T-helper 2 cell treated with Interferon-gamma antibody and Interleukin-4, amounts not matched to agents 5 μg/mL and 100 μg/mL, for 36 hours (primary cell): ENCODE measurements around the gene BRD1.

ENCODE experiments used
- DNase-seq: peaks from one replicate; pipeline ENCODE4 v3.0.0; 2021; ENCODE audit warnings: low spot score
- H3K27ac Mint-ChIP-seq: one replicate; pipeline ENCODE4 v1.8.0; 2021; ENCODE audit warnings: mild to moderate bottlenecking, mixed read lengths
- H3K27me3 Mint-ChIP-seq: one replicate; pipeline ENCODE4 v1.8.0; 2021; ENCODE audit warnings: low read depth, mixed read lengths
- H3K36me3 Mint-ChIP-seq: one replicate; pipeline ENCODE4 v1.8.0; 2021; ENCODE audit warnings: low read depth, mixed read lengths
- H3K4me1 Mint-ChIP-seq: one replicate; pipeline ENCODE4 v1.8.0; 2021; ENCODE audit warnings: low read depth, mixed read lengths
- H3K4me3 Mint-ChIP-seq: one replicate; pipeline ENCODE4 v1.8.0; 2022; ENCODE audit warnings: mild to moderate bottlenecking, moderate library complexity, mixed read lengths
- H3K9me3 Mint-ChIP-seq: one replicate; pipeline ENCODE4 v1.8.0; 2021; ENCODE audit warnings: mixed read lengths

The BRD1 gene

GRCh38 chr22:49751318-49751965, 76.2 kb downstream of the BRD1 start:
- no peak for DNase-seq
- peaks cover 5% of the 10 kb centered on the region for H3K27me3 Mint-ChIP-seq
- H3K4me3 Mint-ChIP-seq, result no peak overlapping the region
- no peaks in the 10 kb centered on the region for H3K36me3 Mint-ChIP-seq
- H3K27ac Mint-ChIP-seq, result no peak overlapping the region
- peaks cover 17% of the 10 kb centered on the region for H3K9me3 Mint-ChIP-seq
- no peaks in the 10 kb centered on the region for H3K4me1 Mint-ChIP-seq

- Mint-ChIP-seq H3K4me1 (no peaks in the 10 kb centered on the region), H3K27me3 (peaks cover 9% of the 10 kb centered on the region), H3K36me3 (no peaks in the 10 kb centered on the region), H3K4me3 (no peak overlapping the region), H3K27ac (no peak overlapping the region), H3K9me3 (peaks cover 31% of the 10 kb centered on the region)
- no peak for DNase-seq
Observed at GRCh38 chr22:49749885-49750510, 77.7 kb downstream of the BRD1 start.

- H3K4me3 Mint-ChIP-seq, result no peak overlapping the region
- H3K27ac Mint-ChIP-seq, result no peak overlapping the region
- H3K9me3 Mint-ChIP-seq, result peaks cover 36% of the 10 kb centered on the region
- DNase-seq, result no peak
- H3K27me3 Mint-ChIP-seq, result peaks cover 9% of the 10 kb centered on the region
- no peaks in the 10 kb centered on the region for H3K36me3 Mint-ChIP-seq
- no peaks in the 10 kb centered on the region for H3K4me1 Mint-ChIP-seq
Observed at GRCh38 chr22:49749227-49749626, 78.4 kb downstream of the BRD1 start.

GRCh38 chr22:49748514-49748913, 79.2 kb downstream of the BRD1 start:
- H3K9me3 Mint-ChIP-seq, result peaks cover 43% of the 10 kb centered on the region
- no peaks in the 10 kb centered on the region for H3K36me3 Mint-ChIP-seq
- H3K27me3 Mint-ChIP-seq, result peaks cover 9% of the 10 kb centered on the region
- no peaks in the 10 kb centered on the region for H3K4me1 Mint-ChIP-seq
- H3K4me3 Mint-ChIP-seq, result no peak overlapping the region
- H3K27ac Mint-ChIP-seq, result no peak overlapping the region
- DNase-seq, result no peak

GRCh38 chr22:49747716-49748115, 80.0 kb downstream of the BRD1 start:
- Mint-ChIP-seq H3K9me3 (peaks cover 44% of the 10 kb centered on the region), H3K4me1 (no peaks in the 10 kb centered on the region), H3K27me3 (peaks cover 9% of the 10 kb centered on the region), H3K27ac (no peak overlapping the region), H3K36me3 (no peaks in the 10 kb centered on the region), H3K4me3 (no peak overlapping the region)
- DNase-seq, result no peak

GRCh38 chr22:49747130-49747529, 80.5 kb downstream of the BRD1 start:
- Mint-ChIP-seq H3K27me3 (peaks cover 9% of the 10 kb centered on the region), H3K27ac (no peak overlapping the region), H3K4me1 (no peaks in the 10 kb centered on the region), H3K9me3 (peaks cover 44% of the 10 kb centered on the region), H3K4me3 (no peak overlapping the region), H3K36me3 (no peaks in the 10 kb centered on the region)
- no peak for DNase-seq

GRCh38 chr22:49746065-49746464, 81.6 kb downstream of the BRD1 start:
- Mint-ChIP-seq H3K9me3 (peaks cover 44% of the 10 kb centered on the region), H3K27me3 (peaks cover 9% of the 10 kb centered on the region), H3K27ac (no peak overlapping the region), H3K4me1 (no peaks in the 10 kb centered on the region), H3K36me3 (no peaks in the 10 kb centered on the region), H3K4me3 (no peak overlapping the region)
- DNase-seq, result no peak

GRCh38 chr22:49740242-49740641, 87.4 kb downstream of the BRD1 start:
- no peaks in the 10 kb centered on the region for H3K27me3 Mint-ChIP-seq
- H3K4me3 Mint-ChIP-seq, result no peak overlapping the region
- H3K27ac Mint-ChIP-seq, result no peak overlapping the region

GRCh38 chr22:49739138-49739537, 88.5 kb downstream of the BRD1 start:
- Mint-ChIP-seq H3K36me3 (no peaks in the 10 kb centered on the region), H3K9me3 (peaks cover 11% of the 10 kb centered on the region), H3K4me1 (no peaks in the 10 kb centered on the region), H3K27ac (no peak overlapping the region), H3K27me3 (no peaks in the 10 kb centered on the region), H3K4me3 (no peak overlapping the region)
- no peak for DNase-seq

More at GRCh38 chr22:49740242-49740641, 87.4 kb downstream of the BRD1 start:
- no peak for DNase-seq
- no peaks in the 10 kb centered on the region for H3K4me1 Mint-ChIP-seq
- peaks cover 20% of the 10 kb centered on the region for H3K9me3 Mint-ChIP-seq
- H3K36me3 Mint-ChIP-seq, result no peaks in the 10 kb centered on the region

GRCh38 chr22:49738566-49738965, 89.1 kb downstream of the BRD1 start:
- Mint-ChIP-seq H3K9me3 (peaks cover 6% of the 10 kb centered on the region), H3K4me1 (no peaks in the 10 kb centered on the region), H3K27ac (no peak overlapping the region), H3K4me3 (no peak overlapping the region), H3K36me3 (no peaks in the 10 kb centered on the region), H3K27me3 (no peaks in the 10 kb centered on the region)
- DNase-seq, result no peak

GRCh38 chr22:49738006-49738405, 89.7 kb downstream of the BRD1 start:
- Mint-ChIP-seq H3K4me1 (no peaks in the 10 kb centered on the region), H3K4me3 (no peak overlapping the region), H3K27me3 (no peaks in the 10 kb centered on the region), H3K9me3 (peaks cover 4% of the 10 kb centered on the region), H3K36me3 (no peaks in the 10 kb centered on the region), H3K27ac (no peak overlapping the region)
- no peak for DNase-seq

- Mint-ChIP-seq H3K27me3 (no peaks in the 10 kb centered on the region), H3K4me1 (no peaks in the 10 kb centered on the region), H3K36me3 (no peaks in the 10 kb centered on the region), H3K9me3 (peaks cover 4% of the 10 kb centered on the region), H3K27ac (no peak overlapping the region), H3K4me3 (no peak overlapping the region)
- no peak for DNase-seq
Observed at GRCh38 chr22:49737101-49737551, 90.5 kb downstream of the BRD1 start.

- DNase-seq, result no peak
- Mint-ChIP-seq H3K36me3 (no peaks in the 10 kb centered on the region), H3K4me3 (no peak overlapping the region), H3K9me3 (peaks cover 4% of the 10 kb centered on the region), H3K27me3 (no peaks in the 10 kb centered on the region), H3K4me1 (no peaks in the 10 kb centered on the region), H3K27ac (no peak overlapping the region)
Observed at GRCh38 chr22:49736538-49736937, 91.1 kb downstream of the BRD1 start.

GRCh38 chr22:49735901-49736421, 91.7 kb downstream of the BRD1 start:
- no peak overlapping the region for H3K4me3 Mint-ChIP-seq
- H3K4me1 Mint-ChIP-seq, result no peaks in the 10 kb centered on the region
- no peak overlapping the region for H3K27ac Mint-ChIP-seq
- DNase-seq, result no peak
- H3K36me3 Mint-ChIP-seq, result no peaks in the 10 kb centered on the region
- no peaks in the 10 kb centered on the region for H3K27me3 Mint-ChIP-seq
- H3K9me3 Mint-ChIP-seq, result peaks cover 4% of the 10 kb centered on the region
